ENCODE results near the gene ACTL6A.

ACTL6A gene

GRCh38 chr3:179622023-179622422 lies 59.3 kb downstream of the ACTL6A start:
- H3K9ac ChIP-seq (ENCODE audit: low read depth, low read length): no peak overlapping the region
- no peak overlapping the region for H3K4me3 ChIP-seq (ENCODE audit: low read length)
- no peaks in the 10 kb centered on the region for H3K9me3 ChIP-seq (ENCODE audit: insufficient read depth, low read depth, low read length)
- no peak overlapping the region for H3K27ac ChIP-seq (ENCODE audit: low read depth, low read length)
- H3K36me3 ChIP-seq (ENCODE audit: insufficient read depth, low read length): peaks cover 71% of the 10 kb centered on the region
- no peaks in the 10 kb centered on the region for H3K27me3 ChIP-seq (ENCODE audit: insufficient read depth, low read length)
- H3K4me1 ChIP-seq (ENCODE audit: insufficient read depth, low read length): no peaks in the 10 kb centered on the region
- 94% methylated on average over 2 of the region's 2 CpGs for WGBS

- H3K36me3 ChIP-seq (ENCODE audit: insufficient read depth, low read length): peaks cover 49% of the 10 kb centered on the region
- no peak overlapping the region for H3K27ac ChIP-seq (ENCODE audit: low read depth, low read length)
- 100% methylated on average over 1 of the region's 3 CpGs for WGBS
- no peak overlapping the region for H3K9ac ChIP-seq (ENCODE audit: low read depth, low read length)
- H3K4me1 ChIP-seq (ENCODE audit: insufficient read depth, low read length): no peaks in the 10 kb centered on the region
- no peak overlapping the region for H3K4me3 ChIP-seq (ENCODE audit: low read length)
- H3K9me3 ChIP-seq (ENCODE audit: insufficient read depth, low read depth, low read length): no peaks in the 10 kb centered on the region
- H3K27me3 ChIP-seq (ENCODE audit: insufficient read depth, low read length): no peaks in the 10 kb centered on the region
These were observed 61.7 kb downstream of the ACTL6A start for GRCh38 chr3:179624451-179624850.

- H3K9ac ChIP-seq (ENCODE audit: low read depth, low read length): no peak overlapping the region
- no peaks in the 10 kb centered on the region for H3K36me3 ChIP-seq (ENCODE audit: insufficient read depth, low read length)
- no peak overlapping the region for H3K27ac ChIP-seq (ENCODE audit: low read depth, low read length)
- H3K4me1 ChIP-seq (ENCODE audit: insufficient read depth, low read length): no peaks in the 10 kb centered on the region
- no peaks in the 10 kb centered on the region for H3K9me3 ChIP-seq (ENCODE audit: insufficient read depth, low read depth, low read length)
- H3K27me3 ChIP-seq (ENCODE audit: insufficient read depth, low read length): no peaks in the 10 kb centered on the region
- no peak overlapping the region for H3K4me3 ChIP-seq (ENCODE audit: low read length)
- 81% methylated on average over 3 of the region's 3 CpGs for WGBS
These were observed 68.2 kb downstream of the ACTL6A start for GRCh38 chr3:179630753-179631451.
